SK-N-SH (cell line): ENCODE results near the gene PCSK2. TPM values are rescaled to one million over a fixed set of nuclear protein-coding genes. Genes with fewer than 3 reads are reported as not detected.

Experiments used
- CTCF ChIA-PET: fragments of 300-600, 350-600 bp; formaldehyde crosslinking; extraction: SDS; loops from one replicate; lab custom pipeline; 2021; lab: Yijun Ruan, JAX
- POLR2A ChIA-PET: fragments of 350-600 bp; sonication (Branson Sonifier 250); formaldehyde crosslinking; extraction: SDS; loops from one replicate; lab custom pipeline; 2020; ENCODE audit warnings: antibody characterized with exemption, inconsistent platforms; lab: Yijun Ruan, JAX
- DNase-seq: peaks from one replicate; pipeline ENCODE4 v3.0.0; 2012
- H2AFZ ChIP-seq: fragments of 200-600 bp; sonication (generic); 2 replicates; pipeline ENCODE4 v1.8.1; 2016; ENCODE audit warnings: antibody characterized with exemption, mild to moderate bottlenecking, low read depth
- H3F3A ChIP-seq: fragments of 200-600 bp; sonication (generic); replicated peaks from 2 replicates; pipeline ENCODE3; 2016; ENCODE audit warnings: antibody characterized with exemption, mild to moderate bottlenecking; ENCODE audit not compliant: insufficient read depth
- H3K27ac ChIP-seq, 2 experiments: fragments of 200-500 bp in 1 of 2; fragments of 200-600 bp in 1 of 2; sonication (Bioruptor generic) in 1 of 2; sonication (generic), shearing (Covaris generic) in 1 of 2; 2 replicates each; pipeline versions ENCODE4 v1.5.1 to v1.6.1; 2014 to 2016; ENCODE audit warnings: low read depth in 2 of 2, inconsistent platforms in 1 of 2, low read length in 1 of 2, mild to moderate bottlenecking in 1 of 2, mixed read lengths in 1 of 2
- H3K27me3 ChIP-seq: fragments of 200-600 bp; sonication (generic), shearing (Covaris generic); 2 replicates; pipeline ENCODE4 v1.6.1; 2016; ENCODE audit warnings: mixed run types; ENCODE audit not compliant: insufficient read depth
- H3K36me3 ChIP-seq, 2 experiments: fragments of 200-500 bp in 1 of 2; fragments of 200-600 bp in 1 of 2; sonication (Bioruptor generic) in 1 of 2; sonication (generic) in 1 of 2; replicated peaks in 1 of 2; 2 replicates each; pipeline versions ENCODE3 to v1.5.1; 2014 to 2016; ENCODE audit warnings: low read length in 1 of 2, mild to moderate bottlenecking in 1 of 2; ENCODE audit not compliant: insufficient read depth in 2 of 2, control insufficient read depth in 1 of 2
- H3K4me1 ChIP-seq, 2 experiments: fragments of 200-500 bp in 1 of 2; fragments of 200-600 bp in 1 of 2; sonication (Bioruptor generic) in 1 of 2; sonication (generic), shearing (Covaris generic) in 1 of 2; 2 replicates each; pipeline versions ENCODE4 v1.5.1 to v1.6.1; 2014 to 2016; ENCODE audit warnings: low read depth in 1 of 2, low read length in 1 of 2, mixed run types in 1 of 2; ENCODE audit not compliant: insufficient read depth in 2 of 2, control insufficient read depth in 1 of 2
- H3K4me2 ChIP-seq: fragments of 200-600 bp; sonication (generic), shearing (Covaris generic); 2 replicates; pipeline ENCODE4 v1.6.1; 2017; ENCODE audit warnings: mixed run types
- H3K4me3 ChIP-seq, 2 experiments: fragments of 200-500 bp in 1 of 2; fragments of 200-600 bp in 1 of 2; sonication (Bioruptor generic) in 1 of 2; sonication (generic), shearing (Covaris generic) in 1 of 2; 2 replicates each; pipeline versions ENCODE4 v1.5.1 to v1.8.1; 2014 to 2016; ENCODE audit warnings: low read depth in 2 of 2, inconsistent platforms in 1 of 2, low read length in 1 of 2, mild to moderate bottlenecking in 1 of 2, mixed read lengths in 1 of 2, moderate library complexity in 1 of 2
- H3K79me2 ChIP-seq: fragments of 200-600 bp; sonication (generic); 2 replicates; pipeline ENCODE4 v1.8.1; 2017; ENCODE audit warnings: mild to moderate bottlenecking; ENCODE audit not compliant: insufficient read depth
- H3K9ac ChIP-seq: fragments of 200-600 bp; sonication (generic); 2 replicates; pipeline ENCODE4 v1.6.1; 2017; ENCODE audit warnings: mixed run types
- H3K9me2 ChIP-seq: fragments of 200-600 bp; sonication (generic); 2 replicates; pipeline ENCODE4 v1.6.1; 2017; ENCODE audit warnings: mixed run types
- H3K9me3 ChIP-seq: fragments of 200-600 bp; sonication (generic); 2 replicates; pipeline ENCODE4 v1.6.1; 2017; ENCODE audit warnings: mixed run types, mild to moderate bottlenecking, moderate library complexity
- H4K20me1 ChIP-seq: fragments of 200-600 bp; sonication (generic); 2 replicates; pipeline ENCODE4 v1.6.1; 2017; ENCODE audit warnings: mild to moderate bottlenecking, mixed run types; ENCODE audit not compliant: insufficient read depth
- CTCF ChIP-seq: fragments of 200-600 bp; sonication (generic); IDR thresholded peaks from 2 replicates; pipeline ENCODE4 v1.6.1; 2017; ENCODE audit warnings: antibody characterized with exemption, mild to moderate bottlenecking, moderate library complexity
- ELF1 ChIP-seq: IDR thresholded peaks from 2 replicates; pipeline ENCODE4 v1.4.0; 2012
- FOXJ3 ChIP-seq: sonication (generic); formaldehyde crosslinking; IDR thresholded peaks from 2 replicates; pipeline ENCODE4 v1.5.1; 2020; ENCODE audit warnings: mild to moderate bottlenecking, missing genetic modification reagents
- GABPA ChIP-seq: IDR thresholded peaks from 2 replicates; pipeline ENCODE4 v1.4.0; 2012; ENCODE audit warnings: low read depth, mild to moderate bottlenecking
- GATA2 ChIP-seq: sonication (generic); formaldehyde crosslinking; IDR thresholded peaks from 2 replicates; pipeline ENCODE4 v1.5.0; 2020; ENCODE audit warnings: mild to moderate bottlenecking, missing genetic modification reagents
- JUND ChIP-seq: IDR thresholded peaks from 2 replicates; pipeline ENCODE4 v1.4.0; 2012
- MAX ChIP-seq: IDR thresholded peaks from 2 replicates; pipeline ENCODE4 v1.4.0; 2012; ENCODE audit warnings: low read depth
- MEF2A ChIP-seq: IDR thresholded peaks from 2 replicates; pipeline ENCODE4 v1.4.0; 2012; ENCODE audit warnings: low read depth, borderline replicate concordance
- POLR2AphosphoS5 ChIP-seq: IDR thresholded peaks from 2 replicates; pipeline ENCODE4 v1.6.1; 2012; ENCODE audit warnings: low read depth, low read length
- RAD21 ChIP-seq: IDR thresholded peaks from 2 replicates; pipeline ENCODE4 v1.6.1; 2012; ENCODE audit warnings: mild to moderate bottlenecking, low read length
- RCOR1 ChIP-seq: fragments of 150-350 bp; IDR thresholded peaks from 2 replicates; pipeline ENCODE4 v1.6.1; 2017; ENCODE audit warnings: antibody characterized with exemption, low read length
- RFX5 ChIP-seq: IDR thresholded peaks from 2 replicates; pipeline ENCODE4 v1.6.1; 2012; ENCODE audit warnings: mild to moderate bottlenecking, improper control_type of control experiment, low read length
- RXRA ChIP-seq: IDR thresholded peaks from 2 replicates; pipeline ENCODE4 v1.4.0; 2012; ENCODE audit warnings: low read depth, mild to moderate bottlenecking, borderline replicate concordance
- SIN3A ChIP-seq: IDR thresholded peaks from 2 replicates; pipeline ENCODE4 v1.6.1; 2012; ENCODE audit warnings: low read depth, mild to moderate bottlenecking, low read length, moderate library complexity, borderline replicate concordance
- YY1 ChIP-seq: IDR thresholded peaks from 2 replicates; pipeline ENCODE4 v1.4.0; 2012; ENCODE audit warnings: low read depth, mild to moderate bottlenecking
- WGBS: methylation state at CpG from one replicate; pipeline ENCODE4 v1.1.6; 2017; ENCODE audit warnings: low lambda C conversion rate; 5-methylcytosine and 5-hydroxymethylcytosine counted together
- polyA plus RNA-seq, 3 experiments: library from polyadenylated mRNA; depleted of rRNA; stranded (reverse); fragments of >200 nt; gene quantifications; 2 replicates each; pipeline ENCODE4 v1.2.3, GENCODE V29; 2012
- TF ChIP-seq, protein P1 (sequence below): IDR thresholded peaks from 2 replicates; pipeline ENCODE4 v1.6.1; 2012; ENCODE audit warnings: mild to moderate bottlenecking, low read depth, low read length, moderate library complexity
- TF ChIP-seq, protein P2 (sequence below): fragments of 150-350 bp; IDR thresholded peaks from 2 replicates; pipeline ENCODE4 v1.6.1; 2016; ENCODE audit warnings: mild to moderate bottlenecking, low read depth, low read length

PCSK2 gene
- polyA plus RNA-seq, 1 of the 3 experiments (the other 2 are of a cell fraction): not detected

DNA sequence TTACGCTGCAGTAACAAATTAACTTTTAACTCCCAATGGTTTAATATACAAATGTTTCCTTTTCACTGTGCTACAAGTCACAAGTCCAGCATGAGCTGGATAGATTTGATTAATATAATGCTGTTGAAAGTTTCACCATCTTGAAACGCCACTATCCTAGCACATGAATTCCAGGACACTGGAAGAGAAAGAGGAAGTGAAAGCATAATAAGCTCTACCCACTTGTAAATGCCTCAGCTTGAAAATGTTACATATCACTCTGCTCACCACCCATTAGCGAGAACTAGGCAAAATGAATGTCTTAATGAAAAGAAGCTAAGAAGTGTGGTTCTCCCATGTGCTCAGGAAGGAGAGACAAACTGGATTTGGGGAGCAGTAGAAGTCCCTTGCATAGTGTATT, 46.9 kb downstream of the PCSK2 start:
- TF ChIP-seq RCOR1 (no peak), CTCF (no peak), FOXJ3 (CRISPR knock-in tag) (no peak)
- TF ChIP-seq, protein P1, sequence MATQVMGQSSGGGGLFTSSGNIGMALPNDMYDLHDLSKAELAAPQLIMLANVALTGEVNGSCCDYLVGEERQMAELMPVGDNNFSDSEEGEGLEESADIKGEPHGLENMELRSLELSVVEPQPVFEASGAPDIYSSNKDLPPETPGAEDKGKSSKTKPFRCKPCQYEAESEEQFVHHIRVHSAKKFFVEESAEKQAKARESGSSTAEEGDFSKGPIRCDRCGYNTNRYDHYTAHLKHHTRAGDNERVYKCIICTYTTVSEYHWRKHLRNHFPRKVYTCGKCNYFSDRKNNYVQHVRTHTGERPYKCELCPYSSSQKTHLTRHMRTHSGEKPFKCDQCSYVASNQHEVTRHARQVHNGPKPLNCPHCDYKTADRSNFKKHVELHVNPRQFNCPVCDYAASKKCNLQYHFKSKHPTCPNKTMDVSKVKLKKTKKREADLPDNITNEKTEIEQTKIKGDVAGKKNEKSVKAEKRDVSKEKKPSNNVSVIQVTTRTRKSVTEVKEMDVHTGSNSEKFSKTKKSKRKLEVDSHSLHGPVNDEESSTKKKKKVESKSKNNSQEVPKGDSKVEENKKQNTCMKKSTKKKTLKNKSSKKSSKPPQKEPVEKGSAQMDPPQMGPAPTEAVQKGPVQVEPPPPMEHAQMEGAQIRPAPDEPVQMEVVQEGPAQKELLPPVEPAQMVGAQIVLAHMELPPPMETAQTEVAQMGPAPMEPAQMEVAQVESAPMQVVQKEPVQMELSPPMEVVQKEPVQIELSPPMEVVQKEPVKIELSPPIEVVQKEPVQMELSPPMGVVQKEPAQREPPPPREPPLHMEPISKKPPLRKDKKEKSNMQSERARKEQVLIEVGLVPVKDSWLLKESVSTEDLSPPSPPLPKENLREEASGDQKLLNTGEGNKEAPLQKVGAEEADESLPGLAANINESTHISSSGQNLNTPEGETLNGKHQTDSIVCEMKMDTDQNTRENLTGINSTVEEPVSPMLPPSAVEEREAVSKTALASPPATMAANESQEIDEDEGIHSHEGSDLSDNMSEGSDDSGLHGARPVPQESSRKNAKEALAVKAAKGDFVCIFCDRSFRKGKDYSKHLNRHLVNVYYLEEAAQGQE: no peak
- no peaks in the 10 kb centered on the region for H3K36me3 ChIP-seq
- H3K4me2 ChIP-seq: no peak overlapping the region
- H3K27ac ChIP-seq: no peak overlapping the region
- H2AFZ ChIP-seq: no peak overlapping the region
- H3F3A ChIP-seq: no peaks in the 10 kb centered on the region
- DNase-seq: no peak
- H3K9me2 ChIP-seq: no peaks in the 10 kb centered on the region
- H3K79me2 ChIP-seq: no peaks in the 10 kb centered on the region
- H3K27me3 ChIP-seq: no peaks in the 10 kb centered on the region
- ChIA-PET POLR2A (no interaction called here), CTCF (no interaction called here)
- H3K4me3 ChIP-seq: no peak overlapping the region
- H3K9me3 ChIP-seq: no peaks in the 10 kb centered on the region
- H4K20me1 ChIP-seq: no peaks in the 10 kb centered on the region
- WGBS: 7% methylated on average over 3 of the region's 3 CpGs
- no peaks in the 10 kb centered on the region for H3K4me1 ChIP-seq
- H3K9ac ChIP-seq: no peak overlapping the region

DNA sequence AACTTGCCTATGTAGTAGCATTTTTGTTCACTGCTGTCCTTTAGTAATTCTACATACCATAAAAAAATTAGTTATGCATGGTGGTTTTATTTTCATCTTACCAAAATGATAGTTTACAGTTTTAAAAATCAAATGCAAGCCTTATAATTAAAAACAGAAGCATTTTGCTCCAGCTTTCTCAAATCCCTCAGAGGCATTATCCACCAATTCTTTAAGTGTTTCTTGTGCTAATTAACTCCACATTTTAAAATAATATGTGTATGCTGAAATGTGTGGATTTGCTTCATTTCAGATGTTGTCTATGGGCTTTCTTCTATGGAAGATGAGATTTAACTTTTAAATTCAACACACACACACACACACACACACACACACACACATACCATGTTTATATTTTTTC, 49.3 kb downstream of the PCSK2 start:
- TF ChIP-seq YY1 (no peak), FOXJ3 (CRISPR knock-in tag) (no peak), POLR2AphosphoS5 (no peak), JUND (no peak), RCOR1 (no peak), ELF1 (no peak), RXRA (no peak), SIN3A (no peak), MEF2A (no peak), GABPA (no peak), MAX (no peak), RFX5 (no peak), RAD21 (no peak), GATA2 (CRISPR knock-in tag) (no peak)
- TF ChIP-seq, protein P2, sequence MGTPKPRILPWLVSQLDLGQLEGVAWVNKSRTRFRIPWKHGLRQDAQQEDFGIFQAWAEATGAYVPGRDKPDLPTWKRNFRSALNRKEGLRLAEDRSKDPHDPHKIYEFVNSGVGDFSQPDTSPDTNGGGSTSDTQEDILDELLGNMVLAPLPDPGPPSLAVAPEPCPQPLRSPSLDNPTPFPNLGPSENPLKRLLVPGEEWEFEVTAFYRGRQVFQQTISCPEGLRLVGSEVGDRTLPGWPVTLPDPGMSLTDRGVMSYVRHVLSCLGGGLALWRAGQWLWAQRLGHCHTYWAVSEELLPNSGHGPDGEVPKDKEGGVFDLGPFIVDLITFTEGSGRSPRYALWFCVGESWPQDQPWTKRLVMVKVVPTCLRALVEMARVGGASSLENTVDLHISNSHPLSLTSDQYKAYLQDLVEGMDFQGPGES: no peak
- TF ChIP-seq, all 33 proteins: peak for 0
- Histone ChIP-seq H3K27me3 (no peaks in the 10 kb centered on the region), H3K4me1 (no peaks in the 10 kb centered on the region), H2AFZ (no peak overlapping the region), H3K79me2 (no peaks in the 10 kb centered on the region), H3K4me2 (no peak overlapping the region), H3K9me3 (no peaks in the 10 kb centered on the region), H3K9ac (no peak overlapping the region), H3K36me3 (no peaks in the 10 kb centered on the region), H3F3A (no peaks in the 10 kb centered on the region), H3K27ac (no peak overlapping the region), H4K20me1 (no peaks in the 10 kb centered on the region), H3K4me3 (no peak overlapping the region), H3K9me2 (no peaks in the 10 kb centered on the region)
- POLR2A ChIA-PET: no interaction called here
- CTCF ChIA-PET: interaction anchor here (1.3 kb wide), 1 partner anchor 472 kb away, joined by 3 read pairs; no protein-coding TSS in a partner anchor
- no peak for DNase-seq
